RWPE2 (cell line): ENCODE measurements around the gene IDH3G.

Experiments used
- ATAC-seq: fragments of 200-7000 bp; cut with Tn5 transposase; 3 replicates; pipeline ENCODE4 v1.9.1; 2021; ENCODE audit warnings: low read depth
- DNase-seq: peaks from one replicate; pipeline ENCODE4 v3.0.0-alpha.2; 2020; ENCODE audit warnings: low spot score
- H3K27ac ChIP-seq: fragments of 450-650 bp; 2 replicates; pipeline ENCODE4 v1.5.1; 2017; ENCODE audit warnings: mild to moderate bottlenecking; ENCODE audit not compliant: poor library complexity, severe bottlenecking
- H3K27me3 ChIP-seq: fragments of 250-450 bp; sonication (Bioruptor Pico); 2 replicates; pipeline ENCODE4 v1.5.1; 2021; ENCODE audit warnings: mild to moderate bottlenecking, moderate library complexity; ENCODE audit not compliant: insufficient read depth, poor library complexity, severe bottlenecking
- H3K36me3 ChIP-seq: fragments of 250-450 bp; sonication (Bioruptor Pico); 2 replicates; pipeline ENCODE4 v1.5.1; 2020; ENCODE audit warnings: low read depth, mild to moderate bottlenecking, moderate library complexity
- H3K4me1 ChIP-seq: fragments of 250-450 bp; sonication (Bioruptor Pico); 2 replicates; pipeline ENCODE4 v1.5.1; 2021; ENCODE audit warnings: mild to moderate bottlenecking, moderate library complexity; ENCODE audit not compliant: insufficient read depth, poor library complexity, severe bottlenecking
- H3K4me3 ChIP-seq: fragments of 250-450 bp; sonication (Bioruptor Pico); 2 replicates; pipeline ENCODE4 v1.5.1; 2021; ENCODE audit warnings: mild to moderate bottlenecking, moderate library complexity; ENCODE audit not compliant: severe bottlenecking
- H3K9me3 ChIP-seq: fragments of 250-450 bp; sonication (Bioruptor Pico); 2 replicates; pipeline ENCODE4 v1.5.1; 2021; ENCODE audit warnings: mild to moderate bottlenecking, moderate library complexity; ENCODE audit not compliant: severe bottlenecking
- TF ChIP-seq, protein P1 (sequence below): fragments of 450-650 bp; IDR thresholded peaks from one replicate; pipeline ENCODE4 v1.5.1; 2017; ENCODE audit warnings: mild to moderate bottlenecking, moderate library complexity; ENCODE audit not compliant: poor library complexity, severe bottlenecking

Gene IDH3G

DNA sequence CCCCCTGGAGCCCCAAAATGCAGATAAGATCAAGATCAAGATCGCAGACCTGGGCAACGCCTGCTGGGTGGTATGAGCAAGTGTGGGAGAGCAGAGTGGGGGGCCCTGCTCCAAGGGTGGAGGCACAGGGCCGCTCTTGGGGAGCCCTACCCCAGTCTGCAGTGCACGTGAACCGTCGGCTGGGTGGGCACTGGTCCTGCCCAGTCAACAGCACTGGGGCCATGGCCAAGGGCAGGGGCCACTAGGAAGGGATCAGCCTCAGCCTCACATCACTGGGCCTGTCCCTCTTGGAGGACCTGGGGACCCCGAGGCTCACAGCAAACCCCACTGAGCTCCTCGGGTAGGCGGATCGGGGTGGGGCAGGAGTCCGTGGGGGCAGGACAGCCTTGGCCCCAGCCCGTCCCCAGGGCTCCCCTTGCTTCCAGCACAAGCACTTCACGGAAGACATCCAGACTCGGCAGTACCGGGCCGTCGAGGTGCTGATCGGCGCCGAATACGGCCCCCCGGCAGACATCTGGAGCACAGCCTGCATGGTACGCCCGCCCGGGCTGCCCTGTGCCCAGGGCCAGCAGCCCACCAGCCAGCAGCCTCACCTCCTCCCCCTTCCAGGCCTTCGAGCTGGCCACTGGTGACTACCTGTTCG, 9.7 kb downstream of the IDH3G start:
- TF ChIP-seq, protein P1, sequence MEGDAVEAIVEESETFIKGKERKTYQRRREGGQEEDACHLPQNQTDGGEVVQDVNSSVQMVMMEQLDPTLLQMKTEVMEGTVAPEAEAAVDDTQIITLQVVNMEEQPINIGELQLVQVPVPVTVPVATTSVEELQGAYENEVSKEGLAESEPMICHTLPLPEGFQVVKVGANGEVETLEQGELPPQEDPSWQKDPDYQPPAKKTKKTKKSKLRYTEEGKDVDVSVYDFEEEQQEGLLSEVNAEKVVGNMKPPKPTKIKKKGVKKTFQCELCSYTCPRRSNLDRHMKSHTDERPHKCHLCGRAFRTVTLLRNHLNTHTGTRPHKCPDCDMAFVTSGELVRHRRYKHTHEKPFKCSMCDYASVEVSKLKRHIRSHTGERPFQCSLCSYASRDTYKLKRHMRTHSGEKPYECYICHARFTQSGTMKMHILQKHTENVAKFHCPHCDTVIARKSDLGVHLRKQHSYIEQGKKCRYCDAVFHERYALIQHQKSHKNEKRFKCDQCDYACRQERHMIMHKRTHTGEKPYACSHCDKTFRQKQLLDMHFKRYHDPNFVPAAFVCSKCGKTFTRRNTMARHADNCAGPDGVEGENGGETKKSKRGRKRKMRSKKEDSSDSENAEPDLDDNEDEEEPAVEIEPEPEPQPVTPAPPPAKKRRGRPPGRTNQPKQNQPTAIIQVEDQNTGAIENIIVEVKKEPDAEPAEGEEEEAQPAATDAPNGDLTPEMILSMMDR, result no peak
- Histone ChIP-seq H3K9me3 (no peaks in the 10 kb centered on the region), H3K36me3 (0 out of 2 replicates have a peak, but pooled peaks cover 4% of the 10 kb centered on the region), H3K27me3 (no peaks in the 10 kb centered on the region), H3K27ac (no peak overlapping the region), H3K4me3 (no peak overlapping the region), H3K4me1 (no peaks in the 10 kb centered on the region)
- ATAC-seq, result no peak
- no peak for DNase-seq

DNA sequence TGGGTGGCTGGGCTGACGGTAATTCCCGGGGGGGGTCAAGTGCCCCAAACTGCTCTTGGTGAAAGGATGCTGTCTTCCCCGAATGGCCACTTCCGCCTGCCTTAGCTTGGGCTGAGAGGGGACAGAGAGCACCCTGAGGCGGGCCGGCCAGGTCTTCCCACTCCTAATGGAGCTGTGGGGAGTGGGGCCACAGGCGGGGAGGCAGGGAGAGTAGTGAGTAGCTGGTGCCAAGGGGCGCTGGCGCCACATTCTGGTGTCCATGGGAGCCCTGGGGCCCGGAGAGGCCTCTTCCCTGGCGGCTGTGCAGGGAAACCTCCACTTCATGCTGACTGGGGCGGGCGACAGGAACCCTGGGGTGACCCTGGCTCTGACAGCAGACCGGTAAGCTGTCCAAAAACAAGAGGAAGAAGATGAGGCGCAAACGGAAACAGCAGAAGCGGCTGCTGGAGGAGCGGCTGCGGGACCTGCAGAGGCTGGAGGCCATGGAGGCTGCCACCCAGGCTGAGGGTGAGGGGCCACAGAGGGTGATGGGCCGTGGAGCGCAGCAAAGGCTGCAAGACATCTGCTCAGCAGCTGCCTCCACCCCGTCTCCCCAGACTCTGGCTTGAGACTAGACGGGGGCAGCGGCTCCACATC, 10.7 kb downstream of the IDH3G start:
- DNase-seq, result no peak
- Histone ChIP-seq H3K4me1 (no peaks in the 10 kb centered on the region), H3K27ac (no peak overlapping the region), H3K4me3 (no peak overlapping the region), H3K36me3 (0 out of 2 replicates have a peak, but pooled peaks cover 4% of the 10 kb centered on the region), H3K27me3 (no peaks in the 10 kb centered on the region), H3K9me3 (no peaks in the 10 kb centered on the region)
- ATAC-seq, result no peak
- TF ChIP-seq, protein P1, result no peak

DNA sequence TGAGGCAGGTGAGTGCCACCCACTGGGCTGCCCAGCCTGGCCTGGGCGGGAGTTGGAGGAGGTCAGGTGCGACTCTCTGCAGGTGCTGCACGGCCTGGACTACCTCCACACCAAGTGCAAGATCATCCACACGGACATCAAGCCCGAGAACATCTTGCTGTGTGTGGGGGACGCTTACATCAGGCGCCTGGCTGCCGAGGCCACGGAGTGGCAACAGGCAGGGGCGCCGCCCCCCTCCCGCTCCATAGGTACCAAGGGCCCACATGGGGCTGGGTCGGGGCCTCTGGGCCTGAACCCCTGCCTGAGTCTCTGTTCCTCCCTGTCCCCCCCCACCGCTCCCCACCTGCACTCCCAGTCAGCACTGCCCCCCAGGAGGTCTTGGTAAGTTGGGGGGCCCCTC, 11.3 kb downstream of the IDH3G start:
- Histone ChIP-seq H3K27ac (no peak overlapping the region), H3K27me3 (no peaks in the 10 kb centered on the region), H3K36me3 (0 out of 2 replicates have a peak, but pooled peaks cover 4% of the 10 kb centered on the region), H3K4me1 (no peaks in the 10 kb centered on the region), H3K9me3 (no peaks in the 10 kb centered on the region), H3K4me3 (no peak overlapping the region)
- TF ChIP-seq, protein P1, result no peak
- ATAC-seq (no peak), DNase-seq (no peak)

DNA sequence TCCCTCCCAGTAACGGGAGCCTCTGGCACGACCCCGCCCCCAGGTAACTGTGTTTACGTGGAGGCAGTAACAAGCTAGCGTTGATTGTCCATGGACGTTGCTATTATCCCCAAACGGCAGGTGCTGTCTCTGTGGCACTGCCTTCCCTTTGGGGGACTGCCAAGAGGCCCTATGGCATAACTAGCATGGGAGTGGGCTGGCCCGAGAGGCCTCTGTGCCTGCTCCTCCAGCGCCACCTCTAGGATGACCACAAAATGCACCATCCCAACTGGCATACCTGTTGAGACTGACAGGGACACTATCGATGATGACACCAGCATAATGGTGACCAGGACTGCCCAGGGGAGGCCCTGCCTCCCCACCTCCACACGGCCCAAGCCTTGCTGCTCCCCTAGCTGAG, 11.9 kb downstream of the IDH3G start:
- Histone ChIP-seq H3K4me1 (no peaks in the 10 kb centered on the region), H3K36me3 (0 out of 2 replicates have a peak, but pooled peaks cover 4% of the 10 kb centered on the region), H3K4me3 (no peak overlapping the region), H3K27ac (no peak overlapping the region), H3K27me3 (no peaks in the 10 kb centered on the region), H3K9me3 (no peaks in the 10 kb centered on the region)
- TF ChIP-seq, protein P1, result no peak
- ATAC-seq, result no peak; the same call in 2 of the 3 replicates
- no peak for DNase-seq

DNA sequence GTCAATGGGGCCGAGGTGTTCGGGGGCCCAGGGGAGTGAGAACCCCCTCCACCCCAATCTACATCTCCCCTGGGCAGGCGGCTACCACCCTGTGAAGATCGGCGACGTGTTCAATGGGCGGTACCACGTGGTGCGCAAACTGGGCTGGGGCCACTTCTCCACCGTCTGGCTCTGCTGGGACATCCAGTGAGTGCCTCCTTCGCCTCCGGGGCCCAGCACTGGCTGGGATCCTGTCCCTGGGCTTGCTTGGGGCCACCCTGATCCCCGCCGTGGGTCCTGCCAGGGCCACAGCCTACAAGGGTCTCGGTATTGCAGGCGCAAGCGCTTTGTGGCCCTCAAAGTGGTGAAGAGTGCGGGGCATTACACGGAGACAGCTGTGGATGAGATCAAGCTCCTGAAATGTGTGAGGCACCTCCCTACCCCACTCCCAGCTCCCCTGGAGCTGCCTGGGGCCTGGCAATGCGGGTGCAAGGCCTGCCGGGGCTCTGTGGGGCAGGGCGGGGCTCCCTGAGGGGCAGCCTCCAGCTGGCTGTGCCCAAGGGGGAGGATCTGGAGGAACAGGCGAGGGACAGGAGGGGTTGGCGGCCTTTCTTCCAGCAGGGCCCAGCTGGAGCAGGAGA, 12.6 kb downstream of the IDH3G start:
- no peaks in the 10 kb centered on the region for H3K9me3 ChIP-seq
- H3K4me1 ChIP-seq, result no peaks in the 10 kb centered on the region
- ATAC-seq (no peak), DNase-seq (no peak)
- TF ChIP-seq, protein P1, result no peak
- H3K27me3 ChIP-seq, result no peaks in the 10 kb centered on the region
- H3K4me3 ChIP-seq, result no peak overlapping the region
- 0 out of 2 replicates have a peak, but pooled peaks cover 4% of the 10 kb centered on the region for H3K36me3 ChIP-seq
- no peak overlapping the region for H3K27ac ChIP-seq
